Esophagus squamous epithelium (tissue), 4 donors: ENCODE measurements around the gene KIF6.

Source experiments
- CTCF ChIP-seq, 6 experiments: fragments of 450-650 bp in 4 of 6; fragments of 200-600 bp in 2 of 6; sonication (generic) in 2 of 6; IDR thresholded peaks; one replicate each; pipeline ENCODE4 v1.5.1; 2016 to 2019; ENCODE audit warnings: antibody characterized with exemption in 6 of 6, mild to moderate bottlenecking in 4 of 6, moderate library complexity in 4 of 6
- POLR2A ChIP-seq, 4 donors: fragments of 450-650 bp; IDR thresholded peaks; one replicate each; pipeline ENCODE4 v1.6.1; 2017; ENCODE audit warnings: antibody characterized with exemption in 4 of 4, mild to moderate bottlenecking in 4 of 4, moderate library complexity in 3 of 4

GRCh38 chr6:39420300-39421265 lies 304.6 kb downstream of the KIF6 start:
- no peak for TF ChIP-seq CTCF (IDR thresholded peaks at IDR 0.05)
- no peak for TF ChIP-seq POLR2A (IDR thresholded peaks at IDR 0.05)
